ENCODE data around the gene ZNF408.

The ZNF408 gene

DNA sequence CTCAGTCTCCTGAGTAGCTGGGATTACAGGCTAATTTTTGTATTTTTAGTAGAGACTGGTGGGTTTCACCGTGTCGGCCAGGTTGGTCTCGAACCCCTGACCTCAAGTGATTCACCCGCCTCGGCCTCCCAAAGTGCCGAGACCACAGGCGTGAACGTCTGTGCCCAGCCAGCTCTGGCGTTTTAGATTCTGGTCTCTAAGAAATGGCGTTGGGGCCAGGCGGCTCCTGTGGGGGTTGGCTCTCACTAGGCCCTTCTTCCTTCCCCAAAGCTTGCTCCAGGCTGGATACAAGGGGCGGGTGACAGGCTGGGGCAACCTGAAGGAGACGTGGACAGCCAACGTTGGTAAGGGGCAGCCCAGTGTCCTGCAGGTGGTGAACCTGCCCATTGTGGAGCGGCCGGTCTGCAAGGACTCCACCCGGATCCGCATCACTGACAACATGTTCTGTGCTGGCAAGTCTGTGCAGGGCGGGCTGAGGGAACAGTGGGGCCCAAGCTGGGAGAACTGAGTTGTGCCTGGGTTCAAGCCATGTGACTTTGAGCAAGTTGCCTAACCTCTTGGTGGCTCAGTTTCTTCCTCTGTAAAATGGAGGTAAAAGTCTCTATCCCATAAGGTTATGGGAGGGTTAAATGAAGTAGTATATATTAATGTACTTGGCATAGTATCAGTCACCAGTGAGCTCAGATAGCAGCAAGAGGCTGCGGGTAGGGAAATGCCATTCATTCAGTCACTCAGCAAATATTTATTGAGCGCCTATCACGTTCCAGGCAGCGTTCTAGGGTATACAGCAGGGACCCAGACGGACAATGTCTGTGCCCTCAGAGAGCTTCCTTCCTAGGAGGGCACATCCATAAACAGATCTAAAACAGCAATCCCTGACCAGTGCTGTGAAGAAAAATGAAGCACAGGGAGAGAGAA is 28.5 kb downstream of the ZNF408 start:
- H3K36me3 ChIP-seq (ENCODE audit: control insufficient read depth, insufficient read depth, low read length): no peaks in the 10 kb centered on the region
- H3K4me1 ChIP-seq (ENCODE audit: control insufficient read depth, insufficient read depth, low read length): 0 out of 2 replicates have a peak, but pooled peaks cover 3% of the 10 kb centered on the region
- no peak overlapping the region for H3K4me3 ChIP-seq (ENCODE audit: low read depth, low read length)
- H3K9ac ChIP-seq (ENCODE audit: low read depth, low read length): no peak overlapping the region
- H3K9me3 ChIP-seq (ENCODE audit: control insufficient read depth, insufficient read depth, low read length): no peaks in the 10 kb centered on the region
- H3K27me3 ChIP-seq (ENCODE audit: control insufficient read depth, insufficient read depth, low read length): no peaks in the 10 kb centered on the region
- no peak overlapping the region for H3K27ac ChIP-seq (ENCODE audit: low read depth, low read length)

DNA sequence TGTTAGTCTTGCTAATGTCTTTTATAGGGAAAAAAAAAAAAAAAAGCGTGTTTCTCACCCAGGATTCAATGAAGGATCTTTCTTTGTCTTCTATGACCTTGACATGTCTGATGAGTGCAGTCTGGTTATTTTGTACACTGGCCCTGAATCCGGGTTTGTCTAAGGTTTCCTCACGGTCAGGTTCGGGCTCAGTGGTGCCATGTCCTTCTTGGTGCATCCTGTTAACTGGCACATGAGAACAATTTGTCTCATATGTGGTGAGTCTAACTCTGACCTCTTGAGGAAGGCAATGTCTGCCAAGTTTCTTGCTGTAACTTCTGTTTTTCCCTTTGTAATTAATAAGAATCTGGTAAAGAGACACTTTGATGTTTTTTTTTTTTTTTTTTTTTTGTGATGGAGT is 30.7 kb downstream of the ZNF408 start:
- H3K9me3 ChIP-seq (ENCODE audit: control insufficient read depth, insufficient read depth, low read length): no peaks in the 10 kb centered on the region
- H3K36me3 ChIP-seq (ENCODE audit: control insufficient read depth, insufficient read depth, low read length): no peaks in the 10 kb centered on the region
- no peak overlapping the region for H3K9ac ChIP-seq (ENCODE audit: low read depth, low read length)
- H3K4me1 ChIP-seq (ENCODE audit: control insufficient read depth, insufficient read depth, low read length): no peaks in the 10 kb centered on the region
- no peaks in the 10 kb centered on the region for H3K27me3 ChIP-seq (ENCODE audit: control insufficient read depth, insufficient read depth, low read length)
- no peak overlapping the region for H3K27ac ChIP-seq (ENCODE audit: low read depth, low read length)
- H3K4me3 ChIP-seq (ENCODE audit: low read depth, low read length): no peak overlapping the region

DNA sequence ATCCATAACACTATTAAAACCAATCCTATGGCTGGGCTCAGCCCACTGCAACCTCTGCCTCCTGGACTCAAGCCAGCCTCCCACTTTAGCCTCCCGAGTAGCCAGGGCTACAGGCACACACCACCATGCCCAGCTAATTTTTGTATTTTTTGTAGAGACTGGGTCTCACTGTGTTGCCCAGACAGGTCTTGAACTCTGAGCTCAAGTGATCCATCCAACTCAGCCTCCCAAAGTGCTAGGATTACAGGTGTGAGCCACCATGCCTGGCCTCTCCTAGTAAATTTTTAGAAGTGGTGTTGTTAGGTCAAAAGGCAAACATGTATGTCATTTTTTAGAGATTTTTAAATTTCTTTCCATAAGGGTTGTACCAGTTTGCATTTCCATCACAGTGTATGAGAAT is 32.4 kb downstream of the ZNF408 start:
- no peak overlapping the region for H3K9ac ChIP-seq (ENCODE audit: low read depth, low read length)
- H3K36me3 ChIP-seq (ENCODE audit: control insufficient read depth, insufficient read depth, low read length): no peaks in the 10 kb centered on the region
- no peaks in the 10 kb centered on the region for H3K27me3 ChIP-seq (ENCODE audit: control insufficient read depth, insufficient read depth, low read length)
- H3K9me3 ChIP-seq (ENCODE audit: control insufficient read depth, insufficient read depth, low read length): no peaks in the 10 kb centered on the region
- no peak overlapping the region for H3K27ac ChIP-seq (ENCODE audit: low read depth, low read length)
- H3K4me1 ChIP-seq (ENCODE audit: control insufficient read depth, insufficient read depth, low read length): no peaks in the 10 kb centered on the region
- no peak overlapping the region for H3K4me3 ChIP-seq (ENCODE audit: low read depth, low read length)

DNA sequence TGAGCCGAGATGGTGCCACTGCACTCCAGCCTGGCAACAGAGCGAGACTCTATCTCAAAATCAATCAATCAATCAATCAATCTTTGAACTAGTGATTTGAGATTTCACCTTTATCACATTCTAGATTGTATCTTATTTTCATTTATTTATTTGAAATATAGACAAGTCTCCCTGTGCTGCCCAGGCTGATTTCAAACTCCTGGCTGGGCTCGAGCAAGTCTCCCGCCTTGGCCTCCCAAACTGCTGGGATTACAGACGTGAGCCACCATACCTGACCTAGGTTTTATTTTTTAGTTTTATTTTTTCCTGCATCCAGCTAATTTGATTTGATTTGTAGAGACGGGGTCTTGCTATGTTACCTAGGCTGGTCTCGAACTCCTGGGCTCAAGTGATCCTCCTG is 35.3 kb downstream of the ZNF408 start:
- H3K27me3 ChIP-seq (ENCODE audit: control insufficient read depth, insufficient read depth, low read length): no peaks in the 10 kb centered on the region
- no peak overlapping the region for H3K27ac ChIP-seq (ENCODE audit: low read depth, low read length)
- H3K36me3 ChIP-seq (ENCODE audit: control insufficient read depth, insufficient read depth, low read length): peaks cover 6% of the 10 kb centered on the region
- no peak overlapping the region for H3K4me3 ChIP-seq (ENCODE audit: low read depth, low read length)
- H3K9ac ChIP-seq (ENCODE audit: low read depth, low read length): no peak overlapping the region
- H3K9me3 ChIP-seq (ENCODE audit: control insufficient read depth, insufficient read depth, low read length): no peaks in the 10 kb centered on the region
- H3K4me1 ChIP-seq (ENCODE audit: control insufficient read depth, insufficient read depth, low read length): 0 out of 2 replicates have a peak, but pooled peaks cover 2% of the 10 kb centered on the region

DNA sequence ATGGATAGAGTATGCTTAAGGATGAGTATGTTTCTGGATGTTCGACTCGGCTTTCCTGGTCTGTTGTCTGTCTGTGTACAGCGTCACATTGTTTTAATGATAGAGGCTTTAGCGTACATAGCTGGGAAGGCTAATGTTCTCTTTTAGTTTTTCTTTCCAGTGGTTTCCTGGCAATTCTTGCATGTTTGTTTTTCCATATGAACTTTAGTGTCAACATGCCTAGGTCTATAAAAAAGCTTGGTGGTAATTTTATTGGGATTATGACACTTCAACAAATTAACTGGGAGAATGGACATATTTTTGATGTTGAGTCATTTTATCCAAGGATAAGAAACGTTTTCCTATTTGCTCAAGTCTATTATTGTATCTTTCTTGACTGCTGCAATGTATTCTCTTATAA is 35.8 kb downstream of the ZNF408 start:
- Histone ChIP-seq H3K9me3 (ENCODE audit: control insufficient read depth, insufficient read depth, low read length) (no peaks in the 10 kb centered on the region), H3K27ac (ENCODE audit: low read depth, low read length) (no peak overlapping the region), H3K36me3 (ENCODE audit: control insufficient read depth, insufficient read depth, low read length) (peaks cover 9% of the 10 kb centered on the region), H3K9ac (ENCODE audit: low read depth, low read length) (no peak overlapping the region), H3K27me3 (ENCODE audit: control insufficient read depth, insufficient read depth, low read length) (no peaks in the 10 kb centered on the region), H3K4me3 (ENCODE audit: low read depth, low read length) (no peak overlapping the region), H3K4me1 (ENCODE audit: control insufficient read depth, insufficient read depth, low read length) (0 out of 2 replicates have a peak, but pooled peaks cover 2% of the 10 kb centered on the region)

DNA sequence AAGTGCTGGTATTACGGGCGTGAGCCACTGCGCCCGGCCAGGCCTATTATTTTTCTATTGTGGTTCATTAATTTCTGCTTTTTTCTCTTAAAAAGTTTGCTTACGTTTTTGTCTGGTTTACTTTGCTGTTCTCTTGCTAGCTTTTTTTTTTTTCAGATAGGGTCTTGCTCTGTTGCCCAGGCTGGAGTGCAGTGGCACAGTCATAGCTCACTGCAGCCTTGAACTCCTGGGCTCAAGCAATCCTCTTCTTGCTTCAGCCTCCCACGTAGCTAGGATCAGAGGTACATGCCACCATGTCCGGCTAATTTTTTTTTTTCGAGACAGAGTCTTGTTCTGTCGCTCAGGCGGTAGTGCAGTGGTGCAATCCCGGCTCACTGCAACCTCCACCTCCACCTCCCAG is 36.9 kb downstream of the ZNF408 start:
- H3K27me3 ChIP-seq (ENCODE audit: control insufficient read depth, insufficient read depth, low read length): no peaks in the 10 kb centered on the region
- H3K36me3 ChIP-seq (ENCODE audit: control insufficient read depth, insufficient read depth, low read length): peaks cover 20% of the 10 kb centered on the region
- no peak overlapping the region for H3K9ac ChIP-seq (ENCODE audit: low read depth, low read length)
- no peak overlapping the region for H3K4me3 ChIP-seq (ENCODE audit: low read depth, low read length)
- no peak overlapping the region for H3K27ac ChIP-seq (ENCODE audit: low read depth, low read length)
- H3K9me3 ChIP-seq (ENCODE audit: control insufficient read depth, insufficient read depth, low read length): no peaks in the 10 kb centered on the region
- H3K4me1 ChIP-seq (ENCODE audit: control insufficient read depth, insufficient read depth, low read length): 0 out of 2 replicates have a peak, but pooled peaks cover 2% of the 10 kb centered on the region

DNA sequence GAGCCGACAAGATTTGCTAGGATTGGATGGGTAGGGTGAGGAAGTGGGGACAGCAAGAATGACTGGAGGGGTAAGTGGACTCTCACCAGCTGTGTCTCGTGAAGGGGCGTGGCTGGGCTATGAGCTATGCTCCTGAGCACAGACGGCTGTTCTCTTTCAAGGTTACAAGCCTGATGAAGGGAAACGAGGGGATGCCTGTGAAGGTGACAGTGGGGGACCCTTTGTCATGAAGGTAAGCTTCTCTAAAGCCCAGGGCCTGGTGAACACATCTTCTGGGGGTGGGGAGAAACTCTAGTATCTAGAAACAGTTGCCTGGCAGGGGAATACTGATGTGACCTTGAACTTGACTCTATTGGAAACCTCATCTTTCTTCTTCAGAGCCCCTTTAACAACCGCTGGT is 38.1 kb downstream of the ZNF408 start:
- H3K27me3 ChIP-seq (ENCODE audit: control insufficient read depth, insufficient read depth, low read length): no peaks in the 10 kb centered on the region
- H3K4me1 ChIP-seq (ENCODE audit: control insufficient read depth, insufficient read depth, low read length): 0 out of 2 replicates have a peak, but pooled peaks cover 2% of the 10 kb centered on the region
- no peak overlapping the region for H3K27ac ChIP-seq (ENCODE audit: low read depth, low read length)
- H3K9ac ChIP-seq (ENCODE audit: low read depth, low read length): no peak overlapping the region
- no peaks in the 10 kb centered on the region for H3K9me3 ChIP-seq (ENCODE audit: control insufficient read depth, insufficient read depth, low read length)
- peaks cover 32% of the 10 kb centered on the region for H3K36me3 ChIP-seq (ENCODE audit: control insufficient read depth, insufficient read depth, low read length)
- H3K4me3 ChIP-seq (ENCODE audit: low read depth, low read length): no peak overlapping the region

DNA sequence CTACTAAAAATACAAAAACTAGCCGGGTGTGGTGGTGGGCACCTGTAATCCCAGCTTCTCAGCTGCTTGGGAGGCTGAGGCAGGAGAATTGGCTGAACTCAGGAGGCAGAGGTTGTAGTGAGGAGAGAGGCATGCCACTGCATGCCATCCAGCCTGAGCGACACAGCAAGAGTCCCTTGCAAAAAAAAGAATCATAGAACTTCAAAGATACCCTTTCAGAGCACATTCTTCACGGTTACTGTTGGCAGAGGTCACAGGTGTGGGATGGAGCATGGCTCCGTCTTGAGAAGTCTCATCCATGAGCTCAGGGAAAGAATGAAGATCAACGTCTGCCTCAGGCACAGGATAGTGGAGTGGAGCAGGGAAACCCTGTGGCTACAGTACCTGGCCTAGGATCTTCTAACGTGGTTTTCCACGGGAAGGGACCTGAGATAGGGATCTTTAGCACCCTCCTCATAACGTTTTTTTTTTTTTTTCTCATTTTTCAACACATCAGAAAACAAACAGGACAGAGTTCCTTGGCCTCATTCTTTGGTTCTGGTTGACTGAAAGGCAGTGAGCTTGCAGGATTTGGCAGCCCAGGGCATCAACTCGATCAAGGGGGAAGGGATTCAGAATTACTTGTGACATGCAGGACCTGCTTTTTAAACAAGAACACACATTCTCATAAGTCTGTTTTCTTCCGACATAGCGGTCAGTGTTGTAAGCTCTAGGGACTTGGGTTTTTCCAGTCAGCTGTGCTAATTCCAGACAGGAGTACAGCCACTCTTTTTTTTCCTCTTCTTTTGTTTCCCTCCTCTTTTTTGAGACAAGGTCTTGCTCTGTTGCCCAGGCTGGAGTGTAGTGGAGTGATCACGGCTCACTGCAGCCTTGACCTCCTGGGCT is 41.0 kb downstream of the ZNF408 start:
- H3K27ac ChIP-seq (ENCODE audit: low read depth, low read length): no peak overlapping the region
- H3K27me3 ChIP-seq (ENCODE audit: control insufficient read depth, insufficient read depth, low read length): no peaks in the 10 kb centered on the region
- no peak overlapping the region for H3K9ac ChIP-seq (ENCODE audit: low read depth, low read length)
- no peak overlapping the region for H3K4me3 ChIP-seq (ENCODE audit: low read depth, low read length)
- H3K4me1 ChIP-seq (ENCODE audit: control insufficient read depth, insufficient read depth, low read length): peaks cover 2% of the 10 kb centered on the region; the same call in 1 of the 2 replicates
- no peaks in the 10 kb centered on the region for H3K9me3 ChIP-seq (ENCODE audit: control insufficient read depth, insufficient read depth, low read length)
- peaks cover 62% of the 10 kb centered on the region for H3K36me3 ChIP-seq (ENCODE audit: control insufficient read depth, insufficient read depth, low read length)

DNA sequence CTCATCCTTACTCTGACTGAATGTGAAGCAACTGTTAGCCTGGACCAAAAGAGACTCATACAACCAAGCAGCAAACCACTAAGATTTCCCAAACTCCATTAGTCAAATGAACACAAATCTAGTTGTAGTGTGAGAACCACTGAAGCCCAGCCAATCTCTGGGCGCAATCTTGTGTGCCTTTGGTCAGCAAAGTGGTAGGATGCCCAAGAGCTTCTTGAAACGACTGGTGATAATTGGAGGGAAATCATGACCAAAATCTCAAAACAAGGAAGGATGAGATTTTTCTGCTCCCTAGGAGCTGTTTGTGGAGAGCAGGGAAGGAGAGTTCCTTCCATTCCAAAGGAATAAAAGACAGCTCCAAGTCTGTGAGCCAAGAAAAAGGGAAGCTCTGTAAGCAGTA is 42.2 kb downstream of the ZNF408 start:
- Histone ChIP-seq H3K36me3 (ENCODE audit: control insufficient read depth, insufficient read depth, low read length) (peaks cover 74% of the 10 kb centered on the region), H3K4me3 (ENCODE audit: low read depth, low read length) (no peak overlapping the region), H3K9ac (ENCODE audit: low read depth, low read length) (no peak overlapping the region), H3K4me1 (ENCODE audit: control insufficient read depth, insufficient read depth, low read length) (peaks cover 2% of the 10 kb centered on the region; the same call in 1 of the 2 replicates), H3K9me3 (ENCODE audit: control insufficient read depth, insufficient read depth, low read length) (no peaks in the 10 kb centered on the region), H3K27me3 (ENCODE audit: control insufficient read depth, insufficient read depth, low read length) (no peaks in the 10 kb centered on the region), H3K27ac (ENCODE audit: low read depth, low read length) (no peak overlapping the region)

DNA sequence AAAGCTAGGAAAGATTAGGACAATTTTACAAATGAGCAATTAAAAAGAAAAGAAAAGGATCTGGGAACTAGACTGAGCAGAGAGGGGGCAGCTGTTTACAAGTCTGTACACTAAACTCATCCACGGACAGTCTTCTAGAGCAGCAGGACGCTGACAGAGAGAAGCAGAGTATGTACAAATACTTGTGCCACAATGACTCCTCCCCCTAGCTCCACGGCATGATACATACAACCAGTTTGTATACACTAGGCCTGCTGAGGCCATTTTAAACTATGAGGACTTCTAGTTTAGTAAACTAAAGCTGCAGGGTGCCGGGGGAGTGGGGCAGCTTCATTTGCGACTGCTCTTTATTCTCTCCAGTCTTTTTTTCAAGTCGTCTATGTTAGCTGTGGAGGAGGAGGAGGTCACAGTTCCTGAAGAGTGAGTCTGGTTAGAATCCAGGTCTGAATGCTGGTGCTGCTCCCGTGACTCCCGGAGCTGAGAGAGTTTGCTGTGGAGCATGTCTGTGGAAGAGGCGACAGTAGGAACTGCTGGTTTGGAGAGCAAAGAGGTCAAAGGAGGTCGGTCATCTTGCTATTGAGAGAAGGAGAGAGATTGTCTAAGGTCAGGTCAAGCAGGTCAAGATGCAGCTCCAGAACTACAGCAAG is 43.0 kb downstream of the ZNF408 start:
- Histone ChIP-seq H3K9me3 (ENCODE audit: control insufficient read depth, insufficient read depth, low read length) (no peaks in the 10 kb centered on the region), H3K36me3 (ENCODE audit: control insufficient read depth, insufficient read depth, low read length) (peaks cover 81% of the 10 kb centered on the region), H3K4me1 (ENCODE audit: control insufficient read depth, insufficient read depth, low read length) (peaks cover 2% of the 10 kb centered on the region; the same call in 1 of the 2 replicates), H3K27ac (ENCODE audit: low read depth, low read length) (peak overlapping the region; percentile 47), H3K9ac (ENCODE audit: low read depth, low read length) (no peak overlapping the region), H3K4me3 (ENCODE audit: low read depth, low read length) (no peak overlapping the region), H3K27me3 (ENCODE audit: control insufficient read depth, insufficient read depth, low read length) (no peaks in the 10 kb centered on the region)

Data from HUES48 (cell line).